ENCODE results near the gene SNTB2.

- TF ChIP-seq CTCF (IDR thresholded peaks at IDR 0.05) (no peak), POLR2A (IDR thresholded peaks at IDR 0.05) (no peak), POLR2AphosphoS5 (IDR thresholded peaks at IDR 0.05) (no peak)
Observed at GRCh38 chr16:69141936-69142335, 45.0 kb upstream of the SNTB2 start.

Measured in prostate gland (tissue), 2 donors.